Stromal cell of bone marrow (primary cell): Measurements from ENCODE around the gene ATP5MK.
A peak's percentile ranks its signal among the peaks of the same experiment; 100 is the strongest.
"Not testable (repeated sequence)": the region's sequence is repeated elsewhere in the genome, so short reads cannot be mapped to it uniquely, and the experiment has no call there.

Source experiments
- DNase-seq: peaks from one replicate; pipeline ENCODE4 v3.0.0-alpha.2; 2012; ENCODE audit warnings: low read depth

ATP5MK gene

DNA sequence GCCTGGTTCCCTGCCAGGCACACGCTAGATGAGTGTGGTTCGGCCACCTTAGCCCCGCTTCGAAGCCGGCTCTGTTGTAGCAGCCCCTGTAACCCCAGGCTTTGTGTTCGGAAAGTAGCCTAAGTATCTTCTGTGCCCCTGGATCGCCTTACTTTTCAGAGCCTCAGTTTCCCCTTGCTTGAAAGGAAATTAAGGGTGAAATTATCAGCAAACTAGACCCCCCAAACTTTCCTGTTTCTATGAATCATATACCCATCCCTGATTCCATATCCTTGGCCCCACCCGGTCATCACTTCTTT, 463 bp upstream of the ATP5MK start:
- no peak for DNase-seq

- no peak for DNase-seq
Observed at GRCh38 chr10:103395754-103396066, 565 bp downstream of the ATP5MK start.

GRCh38 chr10:103394180-103394579, 2.1 kb downstream of the ATP5MK start:
- no peak for DNase-seq

DNA sequence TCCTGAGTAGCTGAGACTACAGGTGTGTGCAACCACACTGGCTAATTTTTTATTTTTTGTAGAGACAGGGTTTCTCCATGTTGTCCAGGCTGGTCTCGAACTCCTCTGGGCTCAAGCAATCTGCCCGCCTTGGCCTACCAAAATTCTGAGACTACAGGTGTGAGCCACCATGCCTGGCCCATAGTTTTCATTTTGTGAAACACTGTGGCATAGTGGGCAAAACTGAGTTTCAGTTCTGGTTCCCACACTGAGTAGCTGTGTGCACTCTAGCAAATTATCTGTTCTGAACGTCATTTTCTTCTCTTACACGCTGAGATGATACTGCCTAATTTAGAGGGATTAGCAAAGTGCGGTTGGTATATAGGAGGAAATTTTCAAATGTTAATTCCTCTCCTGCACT, 13.5 kb downstream of the ATP5MK start:
- DNase-seq, result no peak

GRCh38 chr10:103374263-103374662, 22.0 kb downstream of the ATP5MK start:
- no peak for DNase-seq

GRCh38 chr10:103373544-103373943, 22.7 kb downstream of the ATP5MK start:
- DNase-seq, result no peak

GRCh38 chr10:103367782-103368518, 28.3 kb downstream of the ATP5MK start, which contains the start of gene TAF5:
Gene TAF5 (plus strand): TSS chr10:103367976. CDS start chr10:103367990, 14 bp downstream.
- DNase-seq, result peak; percentile 94

DNA sequence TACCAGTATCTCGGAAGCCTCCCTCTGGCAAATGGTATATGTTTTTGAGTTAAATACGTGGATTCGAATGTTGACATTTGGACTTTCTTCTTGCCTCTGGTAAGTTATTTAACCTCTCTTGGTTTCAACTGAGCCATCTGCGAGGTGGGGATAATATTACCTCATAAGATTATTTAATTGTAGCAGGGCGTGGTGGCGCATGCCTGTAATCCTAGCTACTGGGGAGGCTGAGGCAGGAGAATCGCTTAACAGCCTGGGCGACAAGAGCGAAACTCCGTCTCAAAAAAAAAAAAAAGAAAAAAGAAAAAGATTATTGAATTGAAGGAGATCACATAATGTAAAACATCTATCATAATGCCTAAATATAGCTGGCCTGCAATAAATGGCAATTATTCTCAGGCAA, 28.9 kb downstream of the ATP5MK start:
- no peak for DNase-seq

- DNase-seq, result not testable (repeated sequence)
Observed at GRCh38 chr10:103360791-103361190, 35.5 kb downstream of the ATP5MK start.

DNA sequence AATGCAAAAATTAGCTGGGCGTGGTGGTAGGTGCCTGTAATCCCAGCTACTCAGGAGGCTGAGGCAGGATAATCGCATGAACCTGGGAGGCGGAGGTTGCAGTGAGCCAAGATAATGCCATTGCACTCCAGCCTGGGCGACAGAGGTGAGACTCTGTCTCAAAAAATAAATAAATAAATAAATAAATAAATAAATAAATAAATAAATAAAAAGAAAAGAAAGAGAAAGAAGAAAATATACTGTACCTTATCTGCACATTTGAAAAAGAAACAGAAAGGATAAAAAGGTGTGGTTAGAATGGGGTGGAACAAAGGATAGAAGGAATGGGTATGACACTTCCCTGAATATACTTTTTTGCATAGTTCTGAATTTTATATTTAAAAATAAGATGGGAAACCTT, 36.8 kb downstream of the ATP5MK start:
- not testable (repeated sequence) for DNase-seq

GRCh38 chr10:103355906-103356599, 40.2 kb downstream of the ATP5MK start:
- no peak for DNase-seq

GRCh38 chr10:103354567-103354966, 41.7 kb downstream of the ATP5MK start:
- DNase-seq, result not testable (repeated sequence)

GRCh38 chr10:103353281-103353680, 43.0 kb downstream of the ATP5MK start:
- DNase-seq, result no peak

GRCh38 chr10:103350517-103351260, 45.6 kb downstream of the ATP5MK start, which contains the start of gene PCGF6:
Gene PCGF6 (minus strand): TSS chr10:103351140. CDS start chr10:103351066, 74 bp downstream.
- peak; percentile 55 for DNase-seq

- DNase-seq, result no peak
Observed at GRCh38 chr10:103350175-103350516, 46.1 kb downstream of the ATP5MK start.
